GM21786 (cell line): ENCODE results near the gene CHST6.
"Not testable (repeated sequence)": the region's sequence is repeated elsewhere in the genome, so short reads cannot be mapped to it uniquely, and the experiment has no call there.

Experiments
- ATAC-seq: cut with Tn5 transposase; IDR thresholded peaks from one replicate; pipeline ENCODE4 v1.9.1; 2021; ENCODE audit not compliant: unreplicated experiment

CHST6 gene

GRCh38 chr16:75503801-75504200 is 8.6 kb upstream of the CHST6 start:
- no peak for ATAC-seq

- ATAC-seq = no peak
These were observed 7.8 kb upstream of the CHST6 start for GRCh38 chr16:75502916-75503605.

GRCh38 chr16:75501820-75502219 is 6.6 kb upstream of the CHST6 start:
- not testable (repeated sequence) for ATAC-seq

GRCh38 chr16:75501359-75501758 is 6.1 kb upstream of the CHST6 start:
- ATAC-seq = no peak

GRCh38 chr16:75498605-75499322 is 3.5 kb upstream of the CHST6 start:
- ATAC-seq = not testable (repeated sequence)

- no peak for ATAC-seq
These were observed 2.3 kb upstream of the CHST6 start for GRCh38 chr16:75497558-75497957.

- no peak for ATAC-seq
These were observed 573 bp downstream of the CHST6 start for GRCh38 chr16:75494661-75495075.

- ATAC-seq = no peak
These were observed 1.1 kb downstream of the CHST6 start for GRCh38 chr16:75494184-75494583.

- ATAC-seq = peak; percentile 35
These were observed 3.4 kb downstream of the CHST6 start for GRCh38 chr16:75491876-75492275.

GRCh38 chr16:75488322-75488721 is 6.9 kb downstream of the CHST6 start:
- no peak for ATAC-seq

GRCh38 chr16:75486676-75487313 is 8.4 kb downstream of the CHST6 start:
- ATAC-seq = peak; percentile 67

- ATAC-seq = no peak
These were observed 9.1 kb downstream of the CHST6 start for GRCh38 chr16:75486014-75486675.

GRCh38 chr16:75485230-75486013 is 9.8 kb downstream of the CHST6 start:
- ATAC-seq = peak; percentile 43

GRCh38 chr16:75483222-75483621 is 12.0 kb downstream of the CHST6 start:
- no peak for ATAC-seq

GRCh38 chr16:75482434-75483205 is 12.6 kb downstream of the CHST6 start:
- no peak for ATAC-seq

GRCh38 chr16:75481475-75481874 is 13.8 kb downstream of the CHST6 start:
- no peak for ATAC-seq

- no peak for ATAC-seq
These were observed 15.7 kb downstream of the CHST6 start for GRCh38 chr16:75479421-75479990.

GRCh38 chr16:75478480-75479345 is 16.5 kb downstream of the CHST6 start:
- ATAC-seq = no peak
